HG03135 (cell line): Measurements from ENCODE around the gene CFHR4.
"Not testable (repeated sequence)": the region's sequence is repeated elsewhere in the genome, so short reads cannot be mapped to it uniquely, and the experiment has no call there.

Experiments used
- ATAC-seq: cut with Tn5 transposase; IDR thresholded peaks from one replicate; pipeline ENCODE4 v1.9.1; 2021; ENCODE audit warnings: mild to moderate bottlenecking, moderate library complexity; ENCODE audit not compliant: unreplicated experiment

CFHR4 gene

GRCh38 chr1:196887515-196888239 is at the start of gene CFHR4:
Gene CFHR4 (plus strand): TSS chr1:196888052. CDS start chr1:196888151, 99 bp downstream.
- peak; percentile 93 for ATAC-seq

- not testable (repeated sequence) for ATAC-seq
Observed at GRCh38 chr1:196849613-196850492, 38.0 kb upstream of the CFHR4 start.

DNA sequence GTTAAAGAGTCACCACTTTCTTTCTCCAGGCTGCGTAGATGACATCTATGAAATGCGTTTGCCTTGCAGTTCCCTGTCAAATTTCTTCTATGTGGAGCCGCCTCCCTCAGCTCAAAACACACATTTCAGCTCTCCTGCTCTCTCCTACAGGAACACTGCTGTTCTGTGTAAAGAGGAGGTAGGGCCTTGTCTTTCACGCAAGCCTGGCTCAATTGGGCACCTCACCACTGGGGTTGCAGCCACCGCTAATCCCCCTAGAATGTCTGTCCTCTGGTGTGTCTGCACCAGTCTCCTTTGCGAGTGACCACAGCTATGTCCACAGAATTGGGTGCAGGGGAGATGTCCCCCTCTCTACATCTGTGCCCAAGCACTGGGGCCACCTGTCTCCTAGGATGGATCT is 31.8 kb upstream of the CFHR4 start:
- ATAC-seq: no peak

DNA sequence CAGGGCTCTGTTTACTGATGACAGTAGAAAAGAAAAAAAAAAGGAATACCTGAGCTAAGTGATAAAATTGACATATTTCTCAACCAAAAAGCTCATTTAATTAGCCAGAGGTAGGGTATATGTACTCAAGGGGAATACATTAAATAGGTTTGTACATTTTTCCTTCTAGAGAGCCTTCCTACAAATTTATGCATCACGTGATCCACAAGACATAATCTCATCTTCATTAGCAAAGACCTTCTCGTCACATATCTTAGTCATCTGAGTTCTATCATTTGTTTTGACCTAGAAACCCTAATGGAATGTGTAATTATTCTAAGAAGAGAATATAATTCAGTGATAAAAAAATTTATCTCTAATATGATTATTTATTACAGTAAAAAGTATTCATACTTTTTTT is 30.7 kb upstream of the CFHR4 start:
- no peak for ATAC-seq

- no peak for ATAC-seq
Observed at GRCh38 chr1:196858811-196859210, 29.0 kb upstream of the CFHR4 start.

DNA sequence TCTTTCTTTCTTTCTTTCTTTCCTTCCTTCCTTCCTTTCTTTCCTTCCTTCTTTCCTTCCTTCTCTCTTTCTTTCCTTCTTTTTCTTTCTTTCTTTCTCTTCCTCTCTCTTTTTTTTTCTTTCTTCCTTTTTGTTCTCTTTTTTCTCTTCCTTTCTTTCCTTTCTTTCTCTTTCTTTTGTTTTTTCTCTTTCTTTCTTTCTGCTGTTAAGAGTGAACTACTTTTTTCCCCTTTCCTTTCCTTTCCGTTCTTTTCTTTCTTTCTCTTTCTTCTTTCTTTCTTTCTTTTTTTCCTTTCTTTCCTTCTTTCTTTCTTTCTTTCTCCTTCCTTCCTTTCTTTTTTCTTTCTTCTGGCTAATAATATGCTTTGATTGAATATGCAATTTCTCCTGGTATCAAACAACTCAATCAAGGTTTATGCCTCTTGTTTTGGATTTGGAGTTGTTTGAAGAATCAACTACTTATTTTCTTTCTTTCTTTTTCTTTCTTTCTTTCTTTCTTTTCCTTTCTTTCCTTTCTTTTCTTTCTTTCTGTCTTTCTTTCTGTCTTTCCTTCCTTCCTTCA is 27.4 kb upstream of the CFHR4 start:
- no peak for ATAC-seq

DNA sequence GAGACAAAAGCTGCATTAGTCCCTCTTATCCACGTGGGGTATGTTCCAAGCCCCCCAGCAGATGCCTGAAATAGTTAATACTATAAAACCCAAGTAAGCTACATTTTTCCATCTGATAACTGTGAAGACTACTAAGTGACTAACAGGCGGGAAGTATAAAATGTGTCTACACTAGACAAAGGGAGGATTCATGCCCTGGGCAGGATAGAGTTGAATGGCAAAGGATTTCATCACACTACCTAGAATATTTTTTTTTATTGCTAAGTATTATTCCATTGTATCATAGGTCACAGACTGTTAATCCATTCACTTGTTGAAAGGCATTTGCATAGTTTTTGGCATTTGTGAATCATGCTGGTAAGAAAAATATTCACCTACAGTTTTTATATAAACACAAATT is 26.4 kb upstream of the CFHR4 start:
- ATAC-seq: no peak

GRCh38 chr1:196866974-196867373 is 20.9 kb upstream of the CFHR4 start:
- no peak for ATAC-seq

DNA sequence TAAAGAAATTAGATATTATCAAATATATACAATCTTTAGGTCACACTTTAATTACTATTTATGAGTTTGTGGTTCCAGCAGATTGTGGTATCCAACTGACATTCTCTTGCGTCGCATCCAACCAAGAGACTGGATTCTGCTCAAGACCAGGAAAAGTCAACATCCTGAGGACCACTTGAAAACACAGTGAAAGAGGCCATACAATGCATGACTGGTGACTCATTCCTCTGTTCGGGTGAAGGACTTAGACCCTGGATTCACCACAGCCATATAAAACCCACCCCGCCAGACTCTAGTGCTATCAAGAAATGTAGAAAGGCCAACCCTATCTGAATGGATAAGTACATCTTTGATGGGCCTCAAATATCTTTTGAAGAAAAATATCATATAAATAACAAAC is 14.5 kb upstream of the CFHR4 start:
- no peak for ATAC-seq

DNA sequence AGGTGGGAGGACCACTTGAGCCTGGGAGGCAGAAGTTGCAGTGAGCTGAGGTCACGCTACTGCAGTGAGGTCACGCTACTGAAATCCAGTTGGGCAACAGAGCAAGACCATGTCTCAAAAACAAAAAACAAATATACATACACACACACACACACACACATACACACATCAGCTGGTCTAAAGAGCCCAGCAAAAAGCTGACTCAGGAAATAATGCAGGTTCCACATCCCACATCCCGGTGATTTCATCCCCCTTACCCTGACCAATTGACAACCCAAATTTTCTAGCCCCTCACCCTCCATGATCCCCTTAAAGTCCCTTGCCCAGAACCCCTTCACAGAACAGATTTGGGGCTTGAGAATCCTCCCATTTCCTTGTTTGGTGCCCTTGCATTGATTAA is 11.9 kb upstream of the CFHR4 start:
- ATAC-seq: no peak

DNA sequence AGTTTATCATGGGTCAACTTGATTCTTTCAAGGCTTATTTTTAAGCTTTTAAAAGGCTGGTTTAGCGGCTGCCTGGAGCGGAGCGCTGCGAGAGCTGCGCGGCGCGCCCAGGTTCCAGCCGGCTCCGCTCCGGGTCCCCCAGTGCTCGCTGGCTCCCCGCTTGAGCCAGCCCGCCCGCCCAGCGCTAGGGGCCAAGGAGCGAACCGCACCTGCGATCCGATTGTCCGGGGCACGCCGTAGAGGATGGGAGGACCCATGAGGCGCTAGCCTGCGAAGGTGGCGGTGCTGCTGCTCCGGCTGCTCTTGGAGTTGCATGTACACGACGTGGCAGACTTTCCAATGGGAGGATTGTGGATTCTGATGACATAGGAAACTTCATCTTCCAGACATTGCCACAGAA is 9.9 kb upstream of the CFHR4 start:
- no peak for ATAC-seq

DNA sequence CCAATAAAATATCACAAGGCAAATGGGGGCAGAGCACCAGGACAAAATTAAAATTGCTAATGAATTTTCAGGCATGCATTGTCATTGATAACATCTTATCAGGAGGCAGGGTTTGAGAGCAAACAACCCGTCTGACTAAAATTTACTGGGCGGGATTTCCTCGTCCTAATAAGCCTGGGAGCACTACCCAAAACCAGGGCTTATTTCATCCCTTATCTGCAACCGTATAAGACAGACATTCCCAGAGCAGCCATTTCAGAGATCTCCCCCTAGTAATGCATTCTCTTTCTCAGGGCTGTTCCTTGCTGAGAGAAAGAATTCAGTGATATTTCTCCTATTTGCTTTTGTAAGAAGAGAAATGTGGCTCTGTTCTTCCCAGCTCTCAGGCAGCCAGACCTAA is 1.3 kb upstream of the CFHR4 start:
- ATAC-seq: not testable (repeated sequence)

GRCh38 chr1:196890668-196891067 is 2.8 kb downstream of the CFHR4 start:
- no peak for ATAC-seq

GRCh38 chr1:196891251-196891650 is 3.4 kb downstream of the CFHR4 start:
- no peak for ATAC-seq

GRCh38 chr1:196896355-196896754 is 8.5 kb downstream of the CFHR4 start:
- no peak for ATAC-seq

GRCh38 chr1:196897158-196897828 is 9.4 kb downstream of the CFHR4 start:
- ATAC-seq: no peak

DNA sequence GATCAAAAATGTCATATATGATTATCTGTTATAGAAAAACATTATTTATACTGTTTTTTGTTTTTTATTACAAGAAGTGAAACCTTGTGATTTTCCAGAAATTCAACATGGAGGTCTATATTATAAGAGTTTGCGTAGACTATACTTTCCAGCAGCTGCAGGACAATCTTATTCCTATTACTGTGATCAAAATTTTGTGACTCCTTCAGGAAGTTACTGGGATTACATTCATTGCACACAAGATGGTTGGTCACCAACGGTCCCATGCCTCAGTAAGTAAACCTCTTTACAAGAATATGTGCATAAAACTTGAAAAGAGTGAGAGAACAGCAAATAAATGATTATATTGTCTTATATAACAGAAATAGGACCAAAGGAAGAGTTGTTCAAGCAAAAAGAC is 14.5 kb downstream of the CFHR4 start:
- ATAC-seq: no peak

DNA sequence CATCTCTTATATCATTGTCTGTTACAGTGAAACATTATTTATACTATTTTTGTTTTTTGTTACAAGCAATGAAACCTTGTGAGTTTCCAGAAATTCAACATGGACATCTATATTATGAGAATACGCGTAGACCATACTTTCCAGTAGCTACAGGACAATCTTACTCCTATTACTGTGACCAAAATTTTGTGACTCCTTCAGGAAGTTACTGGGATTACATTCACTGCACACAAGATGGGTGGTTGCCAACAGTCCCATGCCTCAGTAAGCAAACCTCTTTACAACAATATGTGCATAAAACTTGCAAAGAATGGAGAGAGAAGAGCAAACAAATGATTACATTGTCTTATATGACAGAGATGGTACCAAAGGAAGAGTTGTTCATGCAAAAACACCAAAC is 22.4 kb downstream of the CFHR4 start:
- no peak for ATAC-seq

DNA sequence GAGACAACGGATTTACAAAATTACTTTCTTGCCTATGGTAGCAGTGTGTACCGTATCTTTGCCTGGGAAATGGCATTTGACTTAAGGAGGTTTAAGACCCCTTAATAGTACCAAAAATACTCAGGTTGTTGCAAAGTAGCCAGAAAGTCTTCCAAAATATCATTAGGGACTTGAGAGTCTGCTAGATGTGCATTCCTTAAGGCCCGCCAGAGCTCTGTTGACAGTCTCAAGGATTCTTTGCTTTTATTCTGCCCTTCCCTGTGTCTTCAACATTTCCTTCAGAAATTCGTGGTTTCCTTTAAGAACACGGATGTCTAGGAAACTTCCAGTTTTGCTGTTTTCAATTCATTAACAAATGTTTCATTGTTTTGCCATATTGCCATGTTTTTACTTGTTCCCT is 24.4 kb downstream of the CFHR4 start:
- ATAC-seq: not testable (repeated sequence)

GRCh38 chr1:196926839-196927238 is 39.0 kb downstream of the CFHR4 start:
- not testable (repeated sequence) for ATAC-seq

DNA sequence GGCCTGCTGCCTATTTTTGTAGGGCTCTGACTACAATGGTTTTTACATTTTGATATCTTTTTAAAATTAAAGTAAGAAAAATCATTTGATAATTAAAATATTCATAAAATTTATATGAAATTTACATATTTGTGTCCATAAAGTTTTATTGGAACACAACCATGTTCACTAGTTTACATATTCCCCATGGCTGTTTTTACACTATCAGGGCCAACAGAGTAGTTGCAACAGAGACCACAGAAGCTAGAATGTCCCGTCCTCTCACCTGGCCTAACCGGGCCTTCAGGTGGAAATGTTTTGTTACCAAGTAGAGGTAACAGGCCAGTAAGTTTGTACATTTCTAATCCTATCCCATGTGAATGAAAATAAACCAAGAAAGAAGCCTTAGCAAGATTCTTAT is 45.0 kb downstream of the CFHR4 start:
- ATAC-seq: not testable (repeated sequence)
